ENCODE data around the gene KLF2.

DNA sequence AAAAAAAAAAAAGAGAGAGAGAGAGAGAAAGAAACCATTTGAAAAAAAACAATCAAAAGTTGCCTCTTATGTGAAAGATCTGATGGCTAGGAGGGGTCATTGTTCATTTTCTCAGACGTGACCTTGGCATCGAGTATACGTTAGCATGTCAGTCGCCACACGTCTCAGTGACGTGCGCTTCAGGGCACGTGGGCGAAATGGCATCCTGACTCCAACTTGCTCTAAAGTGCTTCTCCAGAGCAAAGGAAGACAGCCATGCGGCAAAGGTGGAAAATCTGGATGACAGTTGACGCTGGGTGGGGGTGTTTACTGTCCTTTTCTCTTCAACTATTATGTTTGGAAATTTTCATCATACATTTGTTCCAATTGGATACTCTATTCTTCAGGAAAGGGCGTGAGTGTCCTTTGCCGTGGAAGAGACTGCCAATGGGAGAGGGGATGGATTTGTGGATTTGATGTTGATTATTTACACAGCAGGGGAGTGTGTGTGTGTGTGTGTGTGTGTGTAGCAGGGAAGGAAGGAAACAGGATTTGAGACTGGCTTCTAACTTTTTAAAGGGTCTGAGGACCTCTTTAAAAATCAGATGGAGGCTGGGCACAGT lies 25.0 kb downstream of the KLF2 start:
- no peak for TF ChIP-seq POLR2AphosphoS5 (IDR thresholded peaks at IDR 0.05; ENCODE audit: borderline replicate concordance, low read depth, low read length)
- TF ChIP-seq EZH2 (IDR thresholded peaks at IDR 0.05) = no peak
- TF ChIP-seq FOXP2 (optimal IDR thresholded peaks at IDR 0.05; ENCODE audit: control extremely low read depth, extremely low read length, insufficient read depth) = no peak

All from SK-N-MC (cell line).